Globus pallidus (tissue), 1 donor: ENCODE results near the gene EOGT.

ENCODE experiments used
- DNase-seq: peaks from one replicate; pipeline ENCODE4 v3.0.0-alpha.2; 2015; ENCODE audit warnings: low spot score

EOGT gene

GRCh38 chr3:68963376-68963775, 50.1 kb downstream of the EOGT start:
- DNase-seq, result no peak

DNA sequence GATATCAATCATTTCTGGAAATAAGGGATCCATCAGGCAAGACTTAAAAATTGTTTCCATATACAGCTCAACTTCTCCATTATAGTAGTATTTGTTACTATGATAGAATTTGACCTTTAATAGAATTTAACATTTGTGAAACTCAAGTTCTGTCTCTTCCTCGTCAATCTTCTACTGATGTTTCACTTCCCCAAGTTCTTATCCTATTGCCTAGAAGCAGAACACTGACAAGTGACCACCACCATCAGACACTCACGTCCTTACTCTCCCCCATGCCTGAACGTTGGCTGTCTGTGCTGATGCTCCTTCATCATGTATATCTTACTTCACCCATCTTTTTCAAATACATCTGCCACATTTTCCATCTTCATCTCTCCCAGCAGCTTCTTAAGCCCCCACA, 54.6 kb downstream of the EOGT start:
- DNase-seq, result no peak

- no peak for DNase-seq
These were observed 55.6 kb downstream of the EOGT start for GRCh38 chr3:68957895-68958294.

GRCh38 chr3:68953816-68954444, 59.6 kb downstream of the EOGT start:
- DNase-seq, result peak; percentile 23

DNA sequence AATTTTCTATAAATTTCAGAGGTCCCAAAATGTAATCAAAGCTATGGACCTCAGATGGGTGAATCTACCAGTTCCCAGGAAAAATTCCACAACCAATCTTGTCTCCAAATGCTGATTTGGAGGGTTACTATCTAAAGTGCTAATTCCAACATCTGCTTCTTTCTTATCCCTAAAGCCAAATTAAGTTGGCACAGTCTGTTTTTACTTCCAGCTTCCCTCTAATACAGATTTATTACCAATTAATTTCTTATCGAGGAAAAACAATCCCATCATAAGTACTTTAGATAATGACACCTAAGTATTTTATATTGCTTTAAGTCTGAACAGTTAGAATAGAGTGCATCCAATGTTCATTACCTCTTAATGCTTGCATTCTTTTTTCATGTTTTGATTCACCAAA, 68.3 kb downstream of the EOGT start:
- no peak for DNase-seq

DNA sequence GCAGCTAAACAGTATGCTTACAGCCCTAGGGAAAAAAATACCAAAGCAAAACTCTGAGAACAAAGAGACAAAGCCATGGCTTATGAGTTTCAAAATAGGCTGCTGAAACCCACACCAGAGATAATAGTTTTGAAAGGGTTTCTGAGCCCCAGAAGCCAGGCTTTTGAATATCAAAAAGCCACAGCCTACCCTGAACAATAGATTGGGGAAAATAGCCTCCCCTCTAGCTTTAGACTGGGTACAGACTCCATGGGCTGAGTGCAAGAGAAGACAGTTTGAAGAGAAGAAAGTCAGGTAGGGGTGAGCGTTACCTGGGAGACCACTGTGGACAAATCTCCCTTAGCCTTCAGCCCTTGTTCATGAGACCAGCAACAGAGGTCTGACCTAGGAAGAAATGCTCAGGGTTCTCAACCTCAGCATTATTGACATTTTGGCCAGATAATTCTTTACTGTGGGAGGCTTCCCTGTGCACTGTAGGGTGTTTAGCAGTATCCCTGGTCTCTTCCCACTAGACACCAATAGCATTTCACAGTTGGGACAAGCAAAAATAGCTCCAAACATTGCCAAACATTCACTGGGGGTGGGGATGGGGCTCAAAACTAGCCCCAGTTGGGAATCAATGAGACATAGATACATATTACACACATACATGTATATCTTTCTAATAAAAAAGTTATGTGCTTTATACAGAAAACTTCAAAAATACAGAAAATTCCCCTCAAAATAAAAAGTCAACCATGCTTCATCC, 69.6 kb downstream of the EOGT start:
- DNase-seq, result no peak

GRCh38 chr3:68941055-68941454, 72.4 kb downstream of the EOGT start:
- DNase-seq, result no peak

GRCh38 chr3:68936856-68937255, 76.6 kb downstream of the EOGT start:
- DNase-seq, result no peak

- no peak for DNase-seq
These were observed 77.7 kb downstream of the EOGT start for GRCh38 chr3:68935778-68936177.

DNA sequence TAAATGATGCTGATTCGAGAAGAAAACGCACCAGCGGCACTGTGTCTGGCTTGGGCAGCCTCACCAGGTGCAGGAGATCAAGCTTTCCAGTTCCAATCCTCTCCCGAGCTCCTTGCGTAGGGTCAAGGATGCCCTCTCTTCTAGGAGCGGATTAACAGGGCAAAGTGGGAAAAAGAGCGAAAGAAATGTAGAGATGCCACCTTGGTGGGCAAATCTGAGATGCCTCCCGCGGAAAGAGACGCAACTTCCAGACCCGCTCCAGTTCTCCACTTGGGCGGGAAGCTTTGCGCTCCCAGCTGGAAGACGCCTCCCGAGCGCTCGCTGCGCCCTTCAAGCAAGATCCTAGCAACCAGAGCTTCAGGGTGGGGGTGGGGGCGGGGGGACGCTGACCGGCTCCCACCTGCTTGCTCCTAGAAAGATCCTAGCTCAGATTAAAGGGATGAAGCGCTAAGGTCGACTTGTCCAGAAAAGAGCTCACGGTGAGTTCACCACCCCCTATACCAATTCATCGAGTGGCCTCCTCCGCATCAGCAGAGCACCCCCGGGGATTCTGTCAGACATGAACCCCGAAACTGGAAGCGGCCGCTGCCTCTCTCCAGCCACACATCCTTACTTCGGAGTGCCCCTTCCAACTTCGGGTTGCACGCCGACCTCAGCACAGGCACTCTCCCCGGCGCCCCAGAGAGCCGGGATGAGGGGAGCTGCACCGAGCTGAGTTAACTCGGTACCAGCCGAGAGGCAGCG, 81.9 kb downstream of the EOGT start:
- DNase-seq, result peak; percentile 16
